IPS-15b (cell line): ENCODE data around the gene WFS1.

Experiments
- H3K27me3 ChIP-seq: one replicate; pipeline ENCODE4 v1.6.1; 2013; ENCODE audit warnings: low read length; ENCODE audit not compliant: control insufficient read depth, insufficient read depth
- H3K36me3 ChIP-seq: one replicate; pipeline ENCODE4 v1.6.1; 2013; ENCODE audit warnings: low read length; ENCODE audit not compliant: control insufficient read depth, insufficient read depth
- H3K4me1 ChIP-seq: one replicate; pipeline ENCODE4 v1.6.1; 2013; ENCODE audit warnings: mild to moderate bottlenecking, low read length; ENCODE audit not compliant: control insufficient read depth, insufficient read depth
- H3K4me3 ChIP-seq: one replicate; pipeline ENCODE4 v1.5.1; 2013; ENCODE audit warnings: low read depth, low read length
- H3K9ac ChIP-seq: one replicate; pipeline ENCODE4 v1.6.1; 2013; ENCODE audit warnings: low read depth, mild to moderate bottlenecking, low read length
- H3K9me3 ChIP-seq: one replicate; pipeline ENCODE4 v1.6.1; 2013; ENCODE audit warnings: mild to moderate bottlenecking, low read length; ENCODE audit not compliant: control insufficient read depth, insufficient read depth

The WFS1 gene, protein sequence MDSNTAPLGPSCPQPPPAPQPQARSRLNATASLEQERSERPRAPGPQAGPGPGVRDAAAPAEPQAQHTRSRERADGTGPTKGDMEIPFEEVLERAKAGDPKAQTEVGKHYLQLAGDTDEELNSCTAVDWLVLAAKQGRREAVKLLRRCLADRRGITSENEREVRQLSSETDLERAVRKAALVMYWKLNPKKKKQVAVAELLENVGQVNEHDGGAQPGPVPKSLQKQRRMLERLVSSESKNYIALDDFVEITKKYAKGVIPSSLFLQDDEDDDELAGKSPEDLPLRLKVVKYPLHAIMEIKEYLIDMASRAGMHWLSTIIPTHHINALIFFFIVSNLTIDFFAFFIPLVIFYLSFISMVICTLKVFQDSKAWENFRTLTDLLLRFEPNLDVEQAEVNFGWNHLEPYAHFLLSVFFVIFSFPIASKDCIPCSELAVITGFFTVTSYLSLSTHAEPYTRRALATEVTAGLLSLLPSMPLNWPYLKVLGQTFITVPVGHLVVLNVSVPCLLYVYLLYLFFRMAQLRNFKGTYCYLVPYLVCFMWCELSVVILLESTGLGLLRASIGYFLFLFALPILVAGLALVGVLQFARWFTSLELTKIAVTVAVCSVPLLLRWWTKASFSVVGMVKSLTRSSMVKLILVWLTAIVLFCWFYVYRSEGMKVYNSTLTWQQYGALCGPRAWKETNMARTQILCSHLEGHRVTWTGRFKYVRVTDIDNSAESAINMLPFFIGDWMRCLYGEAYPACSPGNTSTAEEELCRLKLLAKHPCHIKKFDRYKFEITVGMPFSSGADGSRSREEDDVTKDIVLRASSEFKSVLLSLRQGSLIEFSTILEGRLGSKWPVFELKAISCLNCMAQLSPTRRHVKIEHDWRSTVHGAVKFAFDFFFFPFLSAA

DNA sequence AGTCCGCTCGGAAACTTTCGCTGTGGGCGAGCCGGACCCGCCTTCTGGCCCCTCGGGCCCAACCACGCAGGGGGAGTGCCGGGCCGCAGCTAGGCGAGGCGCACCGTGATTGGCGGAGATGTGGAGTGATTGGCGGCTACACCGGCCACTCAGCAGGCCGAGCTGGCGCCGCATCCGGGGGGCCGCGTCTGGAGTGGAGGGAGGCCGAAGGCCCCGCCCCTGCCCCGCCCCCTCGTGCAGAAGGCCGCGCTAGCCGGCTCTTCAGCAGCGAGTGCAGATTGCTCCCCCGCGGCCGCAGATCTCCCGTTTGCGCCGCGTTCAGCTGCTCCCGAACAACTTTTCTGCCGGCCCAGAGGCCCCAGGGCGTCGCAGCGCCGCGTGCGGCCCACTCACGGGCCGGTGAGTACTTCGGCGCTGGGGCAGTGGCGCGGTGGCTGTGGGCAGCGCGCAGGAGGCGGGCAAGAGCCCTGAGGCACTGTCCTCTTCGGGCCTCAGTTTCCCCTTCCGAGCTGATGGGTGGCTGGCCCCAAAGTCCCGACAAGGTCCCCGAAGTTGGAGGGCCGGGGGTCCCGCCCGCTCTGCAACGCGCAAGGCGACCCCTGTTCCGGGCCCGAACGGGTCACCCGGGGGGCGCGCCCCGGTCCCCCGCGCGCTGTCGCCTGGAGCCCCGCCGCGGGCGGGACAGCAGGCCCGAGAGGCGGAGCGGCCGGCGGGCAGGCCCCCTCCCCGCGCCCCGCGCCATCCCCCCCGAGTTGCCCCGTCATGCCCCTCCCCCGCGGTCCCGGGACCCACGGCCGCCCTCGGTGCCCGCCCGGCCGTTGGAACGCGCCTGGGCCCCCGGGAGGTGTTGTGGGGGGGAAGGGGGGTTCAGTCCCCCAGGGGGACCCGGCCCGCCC is at the start of gene WFS1:
TSS of gene WFS1 (plus strand) at position 235 of the 896 bp plus-strand sequence. CDS start 7,606 bp downstream, outside the sequence.
- Histone ChIP-seq H3K4me1 (peaks cover 11% of the 10 kb centered on the region), H3K4me3 (peak within 1 kb of the TSS; percentile 89), H3K36me3 (peaks cover 2% of the 10 kb centered on the region), H3K9me3 (no peaks in the 10 kb centered on the region), H3K9ac (no peak within 1 kb of the TSS), H3K27me3 (peaks cover 7% of the 10 kb centered on the region)

DNA sequence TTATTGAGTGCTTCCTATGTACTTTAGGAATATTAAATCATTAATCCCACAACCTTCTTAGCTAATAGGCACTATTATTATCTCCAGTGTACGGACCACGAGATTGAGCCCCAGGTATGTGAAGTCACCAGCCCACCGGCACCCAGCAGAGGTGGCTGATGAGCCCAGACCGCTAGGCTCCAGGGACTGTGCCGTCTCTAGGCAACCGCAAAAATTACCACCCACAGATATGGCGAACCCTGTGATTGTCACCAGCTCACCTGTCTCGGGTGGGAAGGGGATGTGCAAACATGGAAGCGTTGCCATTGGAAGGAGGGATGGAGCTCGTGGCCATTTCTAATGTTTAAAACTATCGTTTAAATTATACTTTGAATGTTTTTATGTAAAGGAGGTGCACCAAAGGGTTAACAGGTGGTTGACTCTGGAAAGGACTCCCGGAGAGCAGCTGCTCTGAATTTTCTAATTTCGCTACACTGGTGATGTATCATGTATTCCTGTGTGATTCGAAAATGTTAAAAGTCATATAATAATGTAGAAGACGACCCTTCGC is 48.3 kb upstream of the WFS1 start:
- peak overlapping the region; percentile 59 for H3K4me3 ChIP-seq
- no peaks in the 10 kb centered on the region for H3K4me1 ChIP-seq
- no peaks in the 10 kb centered on the region for H3K9me3 ChIP-seq
- H3K27me3 ChIP-seq = peaks cover 31% of the 10 kb centered on the region
- H3K36me3 ChIP-seq = no peaks in the 10 kb centered on the region
- H3K9ac ChIP-seq = no peak overlapping the region

DNA sequence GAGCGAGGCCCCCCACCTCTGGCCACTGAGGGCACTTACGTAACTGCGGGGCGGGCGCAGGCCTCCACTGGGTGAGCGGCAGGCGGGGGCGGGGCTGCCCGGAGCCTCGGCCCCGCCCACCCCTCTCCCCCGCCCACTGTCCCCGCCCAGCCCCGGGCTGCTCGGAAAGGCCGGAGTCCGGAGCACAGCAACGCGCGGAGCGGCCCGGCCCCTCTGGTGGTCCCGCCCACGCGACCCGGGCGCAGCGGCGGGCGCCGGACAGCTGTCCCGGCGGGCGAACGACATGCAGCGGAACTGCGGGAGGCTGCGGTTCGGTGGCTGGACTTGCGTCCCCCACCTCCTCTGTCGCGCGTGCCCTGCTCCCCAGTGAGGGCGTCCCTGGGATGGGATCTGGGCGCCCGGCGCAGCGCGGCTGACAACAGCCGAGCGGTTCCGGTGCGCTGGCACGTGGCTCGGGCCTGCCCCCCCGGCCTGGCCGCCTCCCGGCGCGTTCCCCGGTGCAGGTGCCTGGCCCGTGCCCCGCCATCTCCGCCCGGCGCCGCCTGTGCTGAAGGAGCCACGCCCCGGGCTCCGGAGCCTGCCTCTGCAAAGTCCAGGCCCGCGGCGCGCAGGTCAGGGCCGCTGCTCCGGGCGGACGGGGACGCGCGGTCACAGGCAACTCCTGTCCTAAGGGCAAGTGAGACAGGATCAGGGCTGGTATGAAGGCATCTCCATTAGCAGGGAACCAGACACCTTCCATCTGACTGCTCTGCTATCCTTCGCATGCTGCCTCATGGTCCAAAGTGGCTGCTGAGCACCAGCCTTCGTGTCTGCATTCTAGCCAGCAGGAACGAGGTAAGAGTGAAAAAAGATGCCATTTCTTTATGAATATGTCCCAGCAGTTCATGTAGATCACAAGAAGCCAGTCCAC is 47.5 kb upstream of the WFS1 start:
- Histone ChIP-seq H3K27me3 (peaks cover 28% of the 10 kb centered on the region), H3K4me3 (peak overlapping the region; percentile 59), H3K36me3 (no peaks in the 10 kb centered on the region), H3K9ac (no peak overlapping the region), H3K9me3 (no peaks in the 10 kb centered on the region), H3K4me1 (no peaks in the 10 kb centered on the region)

DNA sequence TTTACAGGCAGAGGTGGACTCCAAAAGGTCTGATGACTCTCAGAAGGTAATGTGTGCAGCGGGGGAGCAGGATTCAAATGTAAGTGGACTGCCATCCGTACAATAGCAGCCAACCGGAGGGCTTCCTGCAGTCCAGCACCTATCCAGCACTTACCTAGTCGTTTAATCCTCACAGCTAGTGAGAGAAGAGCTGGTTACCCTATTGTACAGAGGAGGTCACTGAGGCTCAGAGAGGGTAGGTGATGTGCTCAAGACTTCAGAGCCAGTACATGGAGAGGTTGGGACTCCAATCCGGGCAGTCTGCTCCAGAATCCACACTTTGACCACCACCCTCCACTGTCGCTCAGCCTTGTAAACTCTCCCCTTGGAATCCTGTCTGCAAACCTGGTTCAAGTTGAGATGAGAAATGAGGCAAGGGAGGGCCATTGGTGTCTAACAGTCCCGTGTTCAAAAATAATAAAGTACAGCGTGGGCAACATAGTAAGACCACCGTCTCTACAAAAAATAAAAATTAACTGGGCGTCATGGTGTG is 46.8 kb upstream of the WFS1 start:
- Histone ChIP-seq H3K9me3 (no peaks in the 10 kb centered on the region), H3K27me3 (peaks cover 26% of the 10 kb centered on the region), H3K36me3 (no peaks in the 10 kb centered on the region), H3K9ac (no peak overlapping the region), H3K4me3 (peak overlapping the region; percentile 38), H3K4me1 (no peaks in the 10 kb centered on the region)

DNA sequence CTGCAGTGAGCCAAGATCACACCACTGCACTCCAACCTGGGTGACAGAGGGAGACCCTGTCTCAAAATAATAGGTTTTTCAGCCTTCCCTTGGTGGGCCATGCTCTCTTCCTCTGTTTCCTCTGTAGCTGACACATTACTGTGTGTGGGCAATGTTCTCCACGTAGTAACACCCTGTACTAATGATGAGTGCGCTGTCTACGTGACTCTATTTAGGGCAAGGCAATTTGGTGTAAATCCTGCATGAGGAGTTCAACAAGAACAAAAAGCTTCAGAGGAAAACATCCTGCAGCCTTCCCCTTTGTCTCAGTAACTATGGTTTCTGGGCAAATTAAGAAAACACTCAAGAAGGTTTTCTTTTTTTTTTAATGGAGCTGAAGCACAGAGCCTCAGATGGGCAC is 44.9 kb upstream of the WFS1 start:
- Histone ChIP-seq H3K9ac (no peak overlapping the region), H3K27me3 (peaks cover 23% of the 10 kb centered on the region)

DNA sequence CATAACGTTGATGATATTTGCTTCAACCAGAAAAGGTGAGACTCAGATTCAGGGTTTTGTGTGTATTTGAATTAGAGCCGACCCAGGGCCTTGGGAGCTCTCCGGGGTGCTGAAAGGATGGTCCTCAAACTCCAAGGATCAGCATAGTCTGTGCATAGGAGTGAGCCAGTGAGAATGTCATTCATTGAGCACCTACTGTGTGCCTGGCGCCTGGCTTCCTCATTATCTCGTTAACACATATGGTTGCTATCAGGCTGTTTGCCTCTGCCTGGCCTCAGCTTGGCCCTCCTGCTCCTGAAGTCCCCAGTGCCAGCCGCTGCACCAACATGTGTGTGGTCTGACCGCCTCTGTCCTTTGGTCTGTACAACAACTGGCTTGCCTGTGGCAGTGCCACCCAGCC is 44.2 kb upstream of the WFS1 start:
- Histone ChIP-seq H3K27me3 (peaks cover 16% of the 10 kb centered on the region), H3K4me3 (no peak overlapping the region), H3K4me1 (no peaks in the 10 kb centered on the region), H3K36me3 (no peaks in the 10 kb centered on the region), H3K9ac (no peak overlapping the region), H3K9me3 (no peaks in the 10 kb centered on the region)

More for the DNA sequence above, 44.9 kb upstream of the WFS1 start:
- no peak overlapping the region for H3K4me3 ChIP-seq
- no peaks in the 10 kb centered on the region for H3K36me3 ChIP-seq
- H3K4me1 ChIP-seq = no peaks in the 10 kb centered on the region
- no peaks in the 10 kb centered on the region for H3K9me3 ChIP-seq

DNA sequence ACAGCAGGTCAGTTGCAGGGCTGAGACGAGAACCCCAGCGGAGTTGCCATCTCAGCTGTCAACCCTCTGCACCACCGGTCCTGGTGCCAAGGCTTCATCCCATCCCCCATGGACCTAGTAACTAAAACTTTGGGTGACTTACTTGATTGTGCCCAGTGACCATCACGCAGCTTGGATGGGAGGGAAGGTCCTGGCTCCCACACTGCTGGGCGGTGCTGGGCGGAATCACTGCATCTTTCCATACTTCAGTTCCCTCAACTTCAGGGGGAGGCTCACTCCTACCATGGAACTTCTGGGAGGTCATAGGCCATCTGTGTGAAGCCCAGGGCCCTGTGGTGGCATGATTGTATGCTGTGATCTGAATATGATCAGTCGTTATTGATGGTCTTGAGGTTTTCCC is 43.1 kb upstream of the WFS1 start:
- Histone ChIP-seq H3K9me3 (no peaks in the 10 kb centered on the region), H3K36me3 (no peaks in the 10 kb centered on the region), H3K27me3 (peaks cover 6% of the 10 kb centered on the region), H3K4me1 (no peaks in the 10 kb centered on the region), H3K9ac (no peak overlapping the region), H3K4me3 (no peak overlapping the region)

DNA sequence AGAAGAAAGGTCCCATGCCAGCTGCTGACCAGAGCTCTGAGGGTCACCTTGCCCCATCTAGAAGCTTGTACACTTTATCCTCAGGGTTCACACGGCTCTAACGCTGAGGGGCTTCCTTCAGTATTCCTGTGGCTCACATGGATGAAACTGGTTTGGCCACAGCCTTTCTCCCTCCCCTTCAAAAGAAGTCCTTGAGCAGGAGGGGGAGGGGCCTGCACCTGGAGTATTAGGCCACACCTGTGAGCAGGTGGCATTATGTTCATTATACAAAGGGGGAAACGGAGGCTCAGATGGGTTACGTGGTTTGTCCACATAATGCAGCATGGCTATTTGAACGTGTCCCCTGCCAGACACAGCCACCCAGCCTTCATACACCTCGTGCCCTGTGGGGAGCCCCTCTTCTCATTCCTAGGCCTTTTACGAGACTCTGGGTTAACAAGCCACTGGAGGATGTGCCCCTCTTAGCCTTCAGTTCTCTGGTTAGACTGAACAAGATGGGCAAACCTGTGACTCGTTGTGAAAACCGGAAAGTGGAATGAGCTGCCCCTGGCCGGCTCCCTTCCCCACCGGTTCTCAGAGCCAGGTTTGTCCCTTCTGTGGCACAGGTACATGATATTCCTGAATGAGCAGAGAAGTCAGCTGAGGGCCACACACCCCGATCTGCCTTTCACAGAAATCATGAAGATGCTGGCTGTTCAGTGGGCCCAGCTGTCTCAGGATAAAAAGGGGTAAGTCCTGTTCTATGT is 42.1 kb upstream of the WFS1 start:
- Histone ChIP-seq H3K36me3 (no peaks in the 10 kb centered on the region), H3K9ac (no peak overlapping the region), H3K27me3 (peaks cover 2% of the 10 kb centered on the region), H3K4me3 (no peak overlapping the region), H3K4me1 (no peaks in the 10 kb centered on the region), H3K9me3 (no peaks in the 10 kb centered on the region)

DNA sequence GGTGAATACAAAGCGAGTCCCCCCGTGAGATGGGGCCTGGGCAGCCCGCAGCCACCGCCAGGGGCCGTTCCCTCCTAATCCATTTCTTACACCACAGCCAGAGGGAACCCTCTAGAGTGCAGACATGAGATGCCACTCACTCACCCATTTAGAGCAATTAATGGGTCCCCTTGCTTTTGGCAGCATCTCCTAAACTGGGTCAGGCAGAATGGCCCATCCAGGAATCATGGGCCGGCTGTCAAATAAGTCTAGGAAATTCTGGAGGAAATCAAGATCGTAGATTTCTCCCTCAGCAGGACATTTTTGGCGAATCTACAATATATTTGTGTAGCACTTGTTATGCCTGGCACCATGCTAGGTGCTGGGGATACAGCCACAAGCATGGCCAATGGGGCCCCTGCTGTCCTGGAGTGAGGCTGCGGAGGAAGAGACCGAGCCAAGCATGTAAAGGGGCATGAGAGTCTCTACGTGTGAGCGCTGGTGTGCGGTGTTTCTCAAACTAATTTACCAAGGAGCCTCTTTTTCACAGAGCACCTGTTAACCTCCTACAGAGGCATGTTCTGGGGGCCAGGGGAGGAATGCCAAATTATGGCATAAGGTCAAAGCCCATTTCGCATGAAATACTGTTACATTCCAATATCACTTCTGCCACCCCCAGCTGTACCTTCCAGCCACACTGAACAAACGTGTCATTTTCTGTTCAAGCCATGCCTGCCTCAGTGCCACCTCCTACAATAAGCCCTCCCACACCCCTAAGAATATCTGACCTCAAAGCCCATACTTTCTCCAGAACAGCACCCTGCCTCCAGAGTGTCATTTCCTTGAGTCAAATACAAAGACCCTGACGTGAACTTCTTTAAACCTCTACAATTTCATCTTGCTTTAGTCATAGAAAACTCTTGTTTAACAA is 41.2 kb upstream of the WFS1 start:
- Histone ChIP-seq H3K9ac (no peak overlapping the region), H3K4me1 (no peaks in the 10 kb centered on the region), H3K9me3 (no peaks in the 10 kb centered on the region), H3K36me3 (no peaks in the 10 kb centered on the region), H3K27me3 (no peaks in the 10 kb centered on the region), H3K4me3 (no peak overlapping the region)
